ENCODE results near the gene NRROS.
A peak's percentile ranks its signal among the peaks of the same experiment; 100 is the strongest.
"Not testable (repeated sequence)": the region's sequence is repeated elsewhere in the genome, so short reads cannot be mapped to it uniquely, and the experiment has no call there.

Gene NRROS
- long read RNA-seq, partial matches to known transcripts, result 0 of 65 reads
- long read RNA-seq, other reads (novel, unspliced or antisense), result 59 of 65 reads

DNA sequence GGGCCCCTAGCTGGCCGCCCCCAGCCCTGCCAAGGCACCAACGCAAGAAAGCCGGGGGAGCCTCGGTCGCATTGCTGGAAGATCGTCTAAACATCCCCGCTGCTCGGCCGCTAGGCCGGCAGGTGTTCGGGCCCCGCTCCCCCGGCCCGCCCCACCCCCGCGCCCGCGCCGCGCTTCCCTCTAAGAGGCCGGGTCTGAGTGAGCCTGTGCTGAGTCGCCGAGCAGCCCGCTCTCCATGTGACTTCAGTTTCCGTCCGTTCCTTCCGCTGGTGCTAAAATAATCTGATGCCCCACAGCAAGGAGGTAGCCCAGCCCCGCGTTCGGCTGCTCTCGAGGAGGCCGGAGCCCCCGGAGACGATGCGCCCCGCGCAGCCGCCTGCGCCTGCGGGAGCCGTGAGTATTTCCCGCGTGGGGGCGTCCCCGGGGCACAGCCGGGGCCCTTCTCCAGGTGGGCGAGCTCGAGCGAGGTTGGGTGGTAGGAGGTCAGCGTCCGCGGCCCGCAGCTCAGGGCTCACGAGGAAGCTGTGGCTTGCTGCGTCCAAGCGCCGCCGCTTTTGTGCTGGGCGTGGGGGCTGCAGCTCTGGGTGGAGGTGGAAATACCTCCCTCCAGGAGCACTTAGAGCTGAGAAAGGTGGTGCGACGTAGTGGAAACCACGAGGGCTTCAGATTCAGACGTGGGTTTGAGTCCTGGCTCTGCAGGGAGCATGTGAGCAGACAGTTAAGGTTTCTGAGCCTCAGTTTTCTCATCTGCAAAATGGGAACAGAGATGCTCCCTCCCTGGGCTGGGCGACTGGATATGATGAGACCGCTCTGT is at the start of gene NRROS:
Gene NRROS (plus strand): TSS at position 212 of the 814 bp plus-strand sequence. CDS start 14,846 bp downstream, outside the sequence.
- Histone ChIP-seq H3K27me3 (ENCODE audit: insufficient read depth, poor library complexity, severe bottlenecking) (no peaks in the 10 kb centered on the region), H3K27ac (replicated peaks) (peak within 1 kb of the TSS; percentile 97), H3K4me3 (replicated peaks; ENCODE audit: insufficient read depth, low read length) (peak within 1 kb of the TSS; percentile 67)
- DNase-seq (ENCODE audit: low read depth in 1 of 2, low spot score in 1 of 2), result peak; percentile 88 to 90
- TF ChIP-seq GABPA (IDR thresholded peaks at IDR 0.05; ENCODE audit: low read depth) (no peak), POLR2AphosphoS5 (IDR thresholded peaks at IDR 0.05; ENCODE audit: low read depth) (peak; percentile 84; the same call in 1 of the 2 replicates)

DNA sequence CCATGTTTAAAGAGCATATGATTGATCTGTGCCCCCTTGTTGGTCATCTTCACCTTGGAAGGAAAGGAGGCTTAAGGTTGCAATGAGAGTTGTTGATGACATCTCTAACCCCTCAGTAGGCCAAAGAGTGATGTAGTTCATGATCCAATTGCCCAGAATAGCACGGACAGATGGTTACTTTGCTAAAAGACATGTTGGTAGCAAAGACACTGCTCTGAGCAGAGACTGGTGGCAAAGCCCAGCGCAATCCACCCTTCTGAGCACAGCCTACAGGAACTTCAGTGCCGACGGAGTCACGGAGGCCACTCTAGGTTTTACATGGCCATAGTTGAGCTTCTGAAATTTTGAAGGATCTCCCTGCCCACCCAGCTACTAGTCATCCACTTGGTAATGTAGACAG is 49.2 kb upstream of the NRROS start:
- no peaks in the 10 kb centered on the region for H3K27me3 ChIP-seq (ENCODE audit: insufficient read depth, poor library complexity, severe bottlenecking)
- no peak overlapping the region for H3K4me3 ChIP-seq (replicated peaks; ENCODE audit: insufficient read depth, low read length)
- TF ChIP-seq, protein P1, sequence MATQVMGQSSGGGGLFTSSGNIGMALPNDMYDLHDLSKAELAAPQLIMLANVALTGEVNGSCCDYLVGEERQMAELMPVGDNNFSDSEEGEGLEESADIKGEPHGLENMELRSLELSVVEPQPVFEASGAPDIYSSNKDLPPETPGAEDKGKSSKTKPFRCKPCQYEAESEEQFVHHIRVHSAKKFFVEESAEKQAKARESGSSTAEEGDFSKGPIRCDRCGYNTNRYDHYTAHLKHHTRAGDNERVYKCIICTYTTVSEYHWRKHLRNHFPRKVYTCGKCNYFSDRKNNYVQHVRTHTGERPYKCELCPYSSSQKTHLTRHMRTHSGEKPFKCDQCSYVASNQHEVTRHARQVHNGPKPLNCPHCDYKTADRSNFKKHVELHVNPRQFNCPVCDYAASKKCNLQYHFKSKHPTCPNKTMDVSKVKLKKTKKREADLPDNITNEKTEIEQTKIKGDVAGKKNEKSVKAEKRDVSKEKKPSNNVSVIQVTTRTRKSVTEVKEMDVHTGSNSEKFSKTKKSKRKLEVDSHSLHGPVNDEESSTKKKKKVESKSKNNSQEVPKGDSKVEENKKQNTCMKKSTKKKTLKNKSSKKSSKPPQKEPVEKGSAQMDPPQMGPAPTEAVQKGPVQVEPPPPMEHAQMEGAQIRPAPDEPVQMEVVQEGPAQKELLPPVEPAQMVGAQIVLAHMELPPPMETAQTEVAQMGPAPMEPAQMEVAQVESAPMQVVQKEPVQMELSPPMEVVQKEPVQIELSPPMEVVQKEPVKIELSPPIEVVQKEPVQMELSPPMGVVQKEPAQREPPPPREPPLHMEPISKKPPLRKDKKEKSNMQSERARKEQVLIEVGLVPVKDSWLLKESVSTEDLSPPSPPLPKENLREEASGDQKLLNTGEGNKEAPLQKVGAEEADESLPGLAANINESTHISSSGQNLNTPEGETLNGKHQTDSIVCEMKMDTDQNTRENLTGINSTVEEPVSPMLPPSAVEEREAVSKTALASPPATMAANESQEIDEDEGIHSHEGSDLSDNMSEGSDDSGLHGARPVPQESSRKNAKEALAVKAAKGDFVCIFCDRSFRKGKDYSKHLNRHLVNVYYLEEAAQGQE (IDR thresholded peaks at IDR 0.05; ENCODE audit: insufficient replicate concordance, low read depth), result no peak
- TF ChIP-seq POLR2AphosphoS5 (IDR thresholded peaks at IDR 0.05; ENCODE audit: low read depth), result no peak
- no peak for TF ChIP-seq SPI1 (IDR thresholded peaks at IDR 0.05; ENCODE audit: borderline replicate concordance, low read depth)
- TF ChIP-seq GABPA (IDR thresholded peaks at IDR 0.05; ENCODE audit: low read depth), result no peak
- TF ChIP-seq, protein P2, sequence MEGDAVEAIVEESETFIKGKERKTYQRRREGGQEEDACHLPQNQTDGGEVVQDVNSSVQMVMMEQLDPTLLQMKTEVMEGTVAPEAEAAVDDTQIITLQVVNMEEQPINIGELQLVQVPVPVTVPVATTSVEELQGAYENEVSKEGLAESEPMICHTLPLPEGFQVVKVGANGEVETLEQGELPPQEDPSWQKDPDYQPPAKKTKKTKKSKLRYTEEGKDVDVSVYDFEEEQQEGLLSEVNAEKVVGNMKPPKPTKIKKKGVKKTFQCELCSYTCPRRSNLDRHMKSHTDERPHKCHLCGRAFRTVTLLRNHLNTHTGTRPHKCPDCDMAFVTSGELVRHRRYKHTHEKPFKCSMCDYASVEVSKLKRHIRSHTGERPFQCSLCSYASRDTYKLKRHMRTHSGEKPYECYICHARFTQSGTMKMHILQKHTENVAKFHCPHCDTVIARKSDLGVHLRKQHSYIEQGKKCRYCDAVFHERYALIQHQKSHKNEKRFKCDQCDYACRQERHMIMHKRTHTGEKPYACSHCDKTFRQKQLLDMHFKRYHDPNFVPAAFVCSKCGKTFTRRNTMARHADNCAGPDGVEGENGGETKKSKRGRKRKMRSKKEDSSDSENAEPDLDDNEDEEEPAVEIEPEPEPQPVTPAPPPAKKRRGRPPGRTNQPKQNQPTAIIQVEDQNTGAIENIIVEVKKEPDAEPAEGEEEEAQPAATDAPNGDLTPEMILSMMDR (IDR thresholded peaks at IDR 0.05; ENCODE audit: insufficient read depth, low read length), result no peak
- DNase-seq (ENCODE audit: low read depth in 1 of 2, low spot score in 1 of 2), result no peak
- H3K27ac ChIP-seq (replicated peaks), result no peak overlapping the region

DNA sequence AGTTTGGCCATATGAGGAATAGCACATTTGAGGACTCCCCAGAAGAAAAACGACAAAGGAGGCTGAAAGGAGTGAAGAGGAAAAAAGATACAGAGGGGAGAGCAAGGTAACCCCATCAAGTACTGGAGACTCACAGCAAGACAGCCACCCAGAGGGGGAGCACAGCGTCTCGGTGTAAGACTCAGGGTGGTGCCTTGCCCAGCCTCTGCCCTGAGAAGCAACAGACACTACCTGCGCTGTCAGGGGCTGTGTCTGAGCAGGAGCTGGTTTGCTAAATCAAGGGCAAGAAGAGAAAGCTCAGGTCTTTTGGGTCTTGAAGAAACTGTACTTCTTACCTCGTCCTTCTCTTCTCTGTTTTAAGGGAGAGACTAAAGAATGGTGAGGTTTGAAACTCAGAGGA is 43.1 kb upstream of the NRROS start:
- no peak overlapping the region for H3K4me3 ChIP-seq (replicated peaks; ENCODE audit: insufficient read depth, low read length)
- TF ChIP-seq, protein P2 (IDR thresholded peaks at IDR 0.05; ENCODE audit: insufficient read depth, low read length), result no peak
- TF ChIP-seq, protein P1 (IDR thresholded peaks at IDR 0.05; ENCODE audit: insufficient replicate concordance, low read depth), result no peak
- TF ChIP-seq SPI1 (IDR thresholded peaks at IDR 0.05; ENCODE audit: borderline replicate concordance, low read depth) (no peak), GABPA (IDR thresholded peaks at IDR 0.05; ENCODE audit: low read depth) (no peak)
- no peaks in the 10 kb centered on the region for H3K27me3 ChIP-seq (ENCODE audit: insufficient read depth, poor library complexity, severe bottlenecking)
- DNase-seq (ENCODE audit: low read depth in 1 of 2, low spot score in 1 of 2), result no peak
- no peak overlapping the region for H3K27ac ChIP-seq (replicated peaks)

DNA sequence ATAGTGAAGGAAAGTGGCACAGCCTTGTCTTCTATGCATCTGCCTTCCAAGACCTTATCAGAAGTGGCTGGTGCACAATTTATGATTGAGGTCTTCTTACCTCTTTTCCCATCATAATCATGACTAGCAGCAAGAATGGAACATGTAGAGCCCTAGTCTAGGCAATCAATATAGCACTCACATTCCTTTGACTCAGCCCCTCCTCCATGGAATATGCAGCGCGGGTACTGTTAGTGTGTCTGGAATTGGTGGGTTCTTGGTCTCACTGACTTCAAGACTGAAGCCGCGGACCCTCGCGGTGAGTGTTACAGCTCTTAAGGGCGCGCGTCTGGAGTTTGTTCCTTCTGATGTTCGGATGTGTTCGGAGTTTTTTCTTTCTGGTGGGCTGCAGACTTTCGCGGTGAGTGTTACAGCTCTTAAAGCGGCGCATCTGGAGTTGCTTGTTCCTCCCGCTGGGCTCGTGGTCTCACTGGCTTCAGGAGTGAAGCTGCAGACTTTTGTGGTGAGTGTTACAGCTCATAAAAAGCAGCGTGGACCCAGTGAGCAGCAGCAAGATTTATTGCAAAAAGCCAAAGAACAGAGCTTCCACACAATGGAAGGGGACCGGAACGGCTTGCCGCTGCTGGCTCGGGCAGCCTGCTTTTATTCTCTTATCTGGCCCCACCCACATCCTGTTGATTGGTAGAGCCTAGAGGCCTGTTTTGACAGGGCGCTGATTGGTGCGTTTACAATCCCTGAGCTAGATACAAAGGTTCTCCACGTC is 41.3 kb upstream of the NRROS start:
- H3K27ac ChIP-seq (replicated peaks); H3K27me3 ChIP-seq (ENCODE audit: insufficient read depth, poor library complexity, severe bottlenecking); H3K4me3 ChIP-seq (replicated peaks; ENCODE audit: insufficient read depth, low read length); DNase-seq (ENCODE audit: low read depth in 1 of 2, low spot score in 1 of 2): not testable (repeated sequence)

Measured in HL-60 (cell line).